HepG2 (cell line): ENCODE data around the gene KCNK17. TPM values are rescaled to one million over a fixed set of nuclear protein-coding genes. Genes with fewer than 3 reads are reported as not detected.

ENCODE experiments used
- ATAC-seq: fragments of 200-7000 bp; cut with Tn5 transposase; 3 replicates; pipeline ENCODE4 v1.9.1; 2020; ENCODE audit warnings: mild to moderate bottlenecking, moderate library complexity
- BruUV-seq: library from RNA; stranded (reverse); fragments of 400-500 nt; replicated peaks from 2 replicates; lab custom pipeline; 2021; lab: Mats Ljungman, UMichigan
- CTCF ChIA-PET: fragments of 300-600 bp; formaldehyde crosslinking; extraction: SDS; loops from one replicate; lab custom pipeline; 2021; ENCODE audit warnings: low total read pairs, inconsistent platforms, low intra/inter-chr PET ratio; lab: Yijun Ruan, JAX
- POLR2A ChIA-PET: fragments of 350-600 bp; sonication (Branson Sonifier 250); formaldehyde crosslinking; loops from one replicate; lab custom pipeline; 2020; ENCODE audit warnings: antibody characterized with exemption, inconsistent platforms; lab: Yijun Ruan, JAX
- DNase-seq: peaks from one replicate; pipeline ENCODE4 v3.0.0-alpha.2; 2015; ENCODE audit warnings: low spot score
- FAIRE-seq: peaks from 3 replicates; lab custom pipeline; 2011; peaks lifted over from hg19 to GRCh38; lab: Jason Lieb, UNC
- H2AFZ ChIP-seq: one replicate; pipeline ENCODE4 v1.6.1; 2011; ENCODE audit warnings: low read length, inconsistent platforms
- H3K27ac ChIP-seq: fragments of 300-600 bp; 3 replicates; pipeline ENCODE4 v1.8.0; 2011; ENCODE audit warnings: mixed run types, mild to moderate bottlenecking, mixed read lengths, low read length, inconsistent platforms; ENCODE audit not compliant: insufficient read depth; ENCODE audit errors: extremely low read length
- H3K27me3 ChIP-seq, 2 experiments: fragments of 200-600 bp in 1 of 2; 2 replicates in 1 of 2; 3 replicates in 1 of 2; pipeline versions ENCODE4 v1.6.0 to v1.8.0; 2011; ENCODE audit warnings: low read length in 2 of 2, mild to moderate bottlenecking in 2 of 2, moderate library complexity in 2 of 2, inconsistent platforms in 1 of 2; ENCODE audit not compliant: insufficient read depth in 2 of 2, control insufficient read depth in 1 of 2
- H3K36me3 ChIP-seq, 2 experiments: fragments of 200-600 bp in 1 of 2; replicated peaks in 1 of 2; 2 replicates in 1 of 2; 3 replicates in 1 of 2; pipeline versions ENCODE4 v1.5.1 to v1.8.0; 2011; ENCODE audit warnings: low read length in 2 of 2, inconsistent platforms in 1 of 2; ENCODE audit not compliant: insufficient read depth in 2 of 2, control insufficient read depth in 1 of 2
- H3K4me1 ChIP-seq: 2 replicates; pipeline ENCODE4 v1.5.1; 2012; ENCODE audit warnings: low read length, inconsistent platforms; ENCODE audit not compliant: insufficient read depth
- H3K4me2 ChIP-seq: 2 replicates; pipeline ENCODE4 v1.6.0; 2011; ENCODE audit warnings: low read depth, low read length, inconsistent platforms
- H3K4me3 ChIP-seq, 3 experiments: fragments of 200-600 bp in 1 of 3; sonication (generic), shearing (Covaris generic) in 1 of 3; replicated peaks in 1 of 3; 2 replicates each; pipeline ENCODE4 v1.5.1; 2011 to 2016; ENCODE audit warnings: low read length in 3 of 3, inconsistent platforms in 2 of 3, low read depth in 2 of 3, mild to moderate bottlenecking in 2 of 3, control low read depth in 1 of 3, mixed read lengths in 1 of 3; ENCODE audit not compliant: insufficient read depth in 1 of 3
- H3K79me2 ChIP-seq: one replicate; pipeline ENCODE4 v1.6.1; 2011; ENCODE audit warnings: low read length, inconsistent platforms; ENCODE audit not compliant: insufficient read depth
- H3K9ac ChIP-seq: 2 replicates; pipeline ENCODE4 v1.6.0; 2011; ENCODE audit warnings: mild to moderate bottlenecking, low read depth, low read length, inconsistent platforms; ENCODE audit not compliant: insufficient read depth
- H3K9me3 ChIP-seq: 2 replicates; pipeline ENCODE4 v1.5.1; 2012; ENCODE audit warnings: mild to moderate bottlenecking, low read length
- H4K20me1 ChIP-seq: 2 replicates; pipeline ENCODE4 v1.6.0; 2011; ENCODE audit warnings: inconsistent platforms, mild to moderate bottlenecking, low read length, moderate library complexity; ENCODE audit not compliant: insufficient read depth
- AKAP8 ChIP-seq: sonication (generic); formaldehyde crosslinking; IDR thresholded peaks from 2 replicates; pipeline ENCODE4 v1.5.1; 2020; ENCODE audit warnings: mild to moderate bottlenecking, missing genetic modification reagents
- KLF13 ChIP-seq: sonication (generic); formaldehyde crosslinking; IDR thresholded peaks from 2 replicates; pipeline ENCODE4 v1.4.0; 2020; ENCODE audit warnings: mild to moderate bottlenecking, missing genetic modification reagents
- NR2F1 ChIP-seq, 2 experiments: fragments of 450-650 bp in 1 of 2; formaldehyde crosslinking in 1 of 2; IDR thresholded peaks; 2 replicates each; pipeline versions ENCODE4 v1.5.0 to v1.6.1; 2016 to 2020; ENCODE audit warnings: mild to moderate bottlenecking in 1 of 2, missing compliant biosample characterization in 1 of 2, missing genetic modification reagents in 1 of 2, moderate library complexity in 1 of 2
- YY1 ChIP-seq: IDR thresholded peaks from 2 replicates; pipeline ENCODE4 v1.6.1; 2011; ENCODE audit warnings: low read length, low read depth, moderate library complexity, mild to moderate bottlenecking; ENCODE audit not compliant: insufficient read depth, insufficient replicate concordance
- ZFYVE20 ChIP-seq: sonication (generic); formaldehyde crosslinking; IDR thresholded peaks from 2 replicates; pipeline ENCODE4 v1.8.0; 2023; ENCODE audit warnings: low read depth, mild to moderate bottlenecking, moderate library complexity, missing genetic modification reagents, borderline replicate concordance
- WGBS: methylation state at CpG from one replicate; pipeline ENCODE4 v1.1.6; 2017; ENCODE audit warnings: low lambda C conversion rate; 5-methylcytosine and 5-hydroxymethylcytosine counted together
- in situ Hi-C: cut with HindIII; loops from 2 replicates; pipeline ENCODE4 v1.10.0; 2017; ENCODE audit warnings: low pct_unique_long_range_greater_than_20kb; ENCODE audit not compliant: extremely low pct_ligation_motif_present
- intact Hi-C: fragments of 100-400 bp; cut with micrococcal nuclease; formaldehyde crosslinking; loops from one replicate; pipeline ENCODE4 v1.10.0; 2022; ENCODE audit not compliant: unreplicated experiment
- polyA plus RNA-seq, 8 experiments: library from polyadenylated mRNA; depleted of rRNA in 3 of 8; stranded (reverse) in 7 of 8; unstranded in 1 of 8; fragments of >200 nt; fragmentation: Illumina TruSeq in 4 of 8; extraction: Trizol in 4 of 8; gene quantifications; 2 replicates each; pipeline versions ENCODE4 v1.2.1 to v1.2.3, GENCODE V29; 2011 to 2016; ENCODE audit warnings: low read depth in 4 of 8, missing spikeins in 1 of 8, mixed read lengths in 1 of 8; ENCODE audit not compliant: insufficient read depth in 1 of 8
- total RNA-seq, 5 experiments: library from RNA; depleted of rRNA; stranded (reverse); fragments of >200 nt; fragmentation: Illumina TruSeq; extraction: Trizol; gene quantifications; 2 replicates each; pipeline ENCODE4 v1.2.3, GENCODE V29; 2016; ENCODE audit warnings: low read depth in 1 of 5
- TF ChIP-seq, protein P1 (sequence below): sonication (generic); formaldehyde crosslinking; IDR thresholded peaks from 2 replicates; pipeline ENCODE4 v1.4.0; 2020; ENCODE audit warnings: missing genetic modification reagents, borderline replicate concordance

KCNK17 gene
- total and polyA plus RNA-seq, 2 of the 13 experiments (the other 11 are each of a cell fraction or from before 2014, with no cell fraction given): not detected

DNA sequence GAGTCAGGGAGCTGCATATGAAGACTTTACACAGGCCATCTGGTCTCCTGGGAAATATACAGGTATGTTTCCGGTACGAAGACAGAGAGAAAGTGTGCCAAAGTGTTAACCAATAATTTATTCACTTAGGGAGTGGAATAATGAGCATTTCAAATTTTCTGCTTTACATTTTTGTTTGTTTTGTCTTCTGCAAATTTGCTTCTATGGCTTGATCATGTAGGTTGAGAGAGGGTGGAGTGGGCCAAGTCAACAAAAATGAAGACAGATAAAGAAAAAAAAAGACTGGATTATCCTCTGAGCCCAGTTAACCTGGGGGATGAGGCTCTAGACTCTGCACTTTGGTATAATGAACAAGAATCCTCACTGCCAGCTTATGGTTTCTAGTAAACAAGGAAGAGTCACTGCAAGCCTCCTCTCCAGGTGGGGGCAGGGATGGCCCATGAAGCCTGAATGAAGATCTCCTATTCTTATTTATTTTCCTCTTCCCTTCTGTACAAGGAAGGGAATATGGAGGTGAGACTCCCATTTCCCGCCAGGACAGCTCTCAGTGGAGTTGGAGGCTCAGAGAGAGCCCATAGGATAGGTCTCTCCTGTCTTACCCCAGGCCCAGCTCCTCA lies 37.7 kb downstream of the KCNK17 start:
- ChIA-PET POLR2A (no interaction called here), CTCF (no interaction called here)
- no peak overlapping the region for H3K4me3 ChIP-seq

More for the DNA sequence above, 37.7 kb downstream of the KCNK17 start:
- TF ChIP-seq, protein P1, sequence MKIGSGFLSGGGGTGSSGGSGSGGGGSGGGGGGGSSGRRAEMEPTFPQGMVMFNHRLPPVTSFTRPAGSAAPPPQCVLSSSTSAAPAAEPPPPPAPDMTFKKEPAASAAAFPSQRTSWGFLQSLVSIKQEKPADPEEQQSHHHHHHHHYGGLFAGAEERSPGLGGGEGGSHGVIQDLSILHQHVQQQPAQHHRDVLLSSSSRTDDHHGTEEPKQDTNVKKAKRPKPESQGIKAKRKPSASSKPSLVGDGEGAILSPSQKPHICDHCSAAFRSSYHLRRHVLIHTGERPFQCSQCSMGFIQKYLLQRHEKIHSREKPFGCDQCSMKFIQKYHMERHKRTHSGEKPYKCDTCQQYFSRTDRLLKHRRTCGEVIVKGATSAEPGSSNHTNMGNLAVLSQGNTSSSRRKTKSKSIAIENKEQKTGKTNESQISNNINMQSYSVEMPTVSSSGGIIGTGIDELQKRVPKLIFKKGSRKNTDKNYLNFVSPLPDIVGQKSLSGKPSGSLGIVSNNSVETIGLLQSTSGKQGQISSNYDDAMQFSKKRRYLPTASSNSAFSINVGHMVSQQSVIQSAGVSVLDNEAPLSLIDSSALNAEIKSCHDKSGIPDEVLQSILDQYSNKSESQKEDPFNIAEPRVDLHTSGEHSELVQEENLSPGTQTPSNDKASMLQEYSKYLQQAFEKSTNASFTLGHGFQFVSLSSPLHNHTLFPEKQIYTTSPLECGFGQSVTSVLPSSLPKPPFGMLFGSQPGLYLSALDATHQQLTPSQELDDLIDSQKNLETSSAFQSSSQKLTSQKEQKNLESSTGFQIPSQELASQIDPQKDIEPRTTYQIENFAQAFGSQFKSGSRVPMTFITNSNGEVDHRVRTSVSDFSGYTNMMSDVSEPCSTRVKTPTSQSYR (CRISPR knock-in tag): no peak
- no peak for TF ChIP-seq YY1
- no peak for TF ChIP-seq NR2F1 (CRISPR knock-in tag; IDR thresholded peaks at IDR 0.05)
- TF ChIP-seq AKAP8 (CRISPR knock-in tag): no peak
- TF ChIP-seq KLF13 (CRISPR knock-in tag): no peak
- no peak for TF ChIP-seq ZFYVE20 (CRISPR knock-in tag)
- ATAC-seq (no peak), DNase-seq (no peak), FAIRE-seq (no peak)
- Histone ChIP-seq H3K79me2 (no peaks in the 10 kb centered on the region), H4K20me1 (no peaks in the 10 kb centered on the region), H2AFZ (no peak overlapping the region), H3K27ac (no peak overlapping the region), H3K4me2 (no peak overlapping the region), H3K36me3 (no peaks in the 10 kb centered on the region), H3K9ac (no peak overlapping the region), H3K27me3 (peaks cover 0 to 5% of the 10 kb centered on the region in 2 experiments; a peak in 1 of 5 replicates), H3K9me3 (no peaks in the 10 kb centered on the region), H3K4me1 (no peaks in the 10 kb centered on the region)
- in situ Hi-C loops (no loop called here), intact Hi-C loops (no loop called here)
- 61% methylated on average over 3 of the region's 3 CpGs for WGBS
- no TSS peak for BruUV-seq
